Small intestine (tissue), 7 donors: Measurements from ENCODE around the gene ACOX3. TPM values are rescaled to one million over a fixed set of nuclear protein-coding genes. Genes with fewer than 3 reads are reported as not detected.
"Not testable (repeated sequence)": the region's sequence is repeated elsewhere in the genome, so short reads cannot be mapped to it uniquely, and the experiment has no call there.

Experiments
- DNase-seq, 2 donors: peaks; one replicate each; pipeline versions ENCODE4 v3.0.0 to v3.0.0-alpha.2; 2013
- FAIRE-seq: peaks from 2 replicates; lab custom pipeline; 2012; peaks lifted over from hg19 to GRCh38; lab: Jason Lieb, UNC
- H3K27ac ChIP-seq, 3 donors: one replicate each; pipeline ENCODE4 v1.5.1; 2013; ENCODE audit warnings: low read length in 2 of 3, mild to moderate bottlenecking in 2 of 3, control low read depth in 1 of 3, inconsistent platforms in 1 of 3, low read depth in 1 of 3, moderate library complexity in 1 of 3
- H3K27me3 ChIP-seq, 3 donors: one replicate each; pipeline ENCODE4 v1.6.1; 2013; ENCODE audit warnings: low read length in 3 of 3, inconsistent platforms in 1 of 3; ENCODE audit not compliant: control insufficient read depth in 3 of 3, insufficient read depth in 3 of 3
- H3K36me3 ChIP-seq, 3 donors: one replicate each; pipeline ENCODE4 v1.6.1; 2013; ENCODE audit warnings: low read length in 3 of 3, inconsistent platforms in 1 of 3, low read depth in 1 of 3, mild to moderate bottlenecking in 1 of 3, moderate library complexity in 1 of 3; ENCODE audit not compliant: control insufficient read depth in 3 of 3, insufficient read depth in 2 of 3
- H3K4me1 ChIP-seq, 3 donors: one replicate each; pipeline ENCODE4 v1.6.1; 2013; ENCODE audit warnings: low read length in 2 of 3, inconsistent platforms in 1 of 3, low read depth in 1 of 3, mild to moderate bottlenecking in 1 of 3, moderate library complexity in 1 of 3; ENCODE audit not compliant: control insufficient read depth in 3 of 3, insufficient read depth in 2 of 3
- H3K4me3 ChIP-seq, 3 donors: one replicate each; pipeline ENCODE4 v1.5.1; 2013; ENCODE audit warnings: low read length in 3 of 3, control low read depth in 1 of 3, inconsistent platforms in 1 of 3, low read depth in 1 of 3, mild to moderate bottlenecking in 1 of 3, moderate library complexity in 1 of 3
- H3K9me3 ChIP-seq, 2 donors: one replicate each; pipeline ENCODE4 v1.6.1; 2013; ENCODE audit warnings: low read depth in 1 of 2, low read length in 1 of 2; ENCODE audit not compliant: control insufficient read depth in 2 of 2, insufficient read depth in 1 of 2
- WGBS, 3 donors: extraction: QIAGEN DNeasy Blood & Tissue Kit; methylation state at CpG; one replicate each; pipeline ENCODE4 v1.1.7; 2013; 5-methylcytosine and 5-hydroxymethylcytosine counted together
- polyA plus RNA-seq, 4 donors: library from polyadenylated mRNA; stranded (reverse) in 3 of 4; unstranded in 1 of 4; fragments of 200-250 nt in 3 of 4; fragments of 120-200 nt in 1 of 4; gene quantifications; one replicate each; pipeline versions ENCODE4 v1.2.1 to v1.2.3, GENCODE V29; 2013
- donor health status: healthy with polysubstance abuse.
- donor health status: control.
- donor health status: control.
- donor health status: Bipolar disorder and iron deficiency.
- donor health status: healthy.

Gene ACOX3
- polyA plus RNA-seq, 4 donors: 15.2 to 31.1 (median 23.6) TPM

GRCh38 chr4:8420151-8420550, 20.4 kb downstream of the ACOX3 start:
- FAIRE-seq, H3K27ac ChIP-seq, DNase-seq, H3K9me3 ChIP-seq, H3K4me1 ChIP-seq, H3K4me3 ChIP-seq, H3K27me3 ChIP-seq: not testable (repeated sequence)
- H3K36me3 ChIP-seq: peaks cover 0 to 25% (median 2%) of the 10 kb centered on the region in 3 donors

GRCh38 chr4:8419222-8420041, 21.1 kb downstream of the ACOX3 start:
- H3K4me3 ChIP-seq: no peak overlapping the region
- no peaks in the 10 kb centered on the region for H3K27me3 ChIP-seq
- 77 to 90% (median 80%) methylated on average over 12 of the region's 12 CpGs for WGBS, 3 donors
- no peaks in the 10 kb centered on the region for H3K4me1 ChIP-seq
- no peak for DNase-seq
- H3K9me3 ChIP-seq: no peaks in the 10 kb centered on the region
- no peak overlapping the region for H3K27ac ChIP-seq
- no peak for FAIRE-seq
- H3K36me3 ChIP-seq: peaks cover 0 to 30% (median 8%) of the 10 kb centered on the region in 3 donors

DNA sequence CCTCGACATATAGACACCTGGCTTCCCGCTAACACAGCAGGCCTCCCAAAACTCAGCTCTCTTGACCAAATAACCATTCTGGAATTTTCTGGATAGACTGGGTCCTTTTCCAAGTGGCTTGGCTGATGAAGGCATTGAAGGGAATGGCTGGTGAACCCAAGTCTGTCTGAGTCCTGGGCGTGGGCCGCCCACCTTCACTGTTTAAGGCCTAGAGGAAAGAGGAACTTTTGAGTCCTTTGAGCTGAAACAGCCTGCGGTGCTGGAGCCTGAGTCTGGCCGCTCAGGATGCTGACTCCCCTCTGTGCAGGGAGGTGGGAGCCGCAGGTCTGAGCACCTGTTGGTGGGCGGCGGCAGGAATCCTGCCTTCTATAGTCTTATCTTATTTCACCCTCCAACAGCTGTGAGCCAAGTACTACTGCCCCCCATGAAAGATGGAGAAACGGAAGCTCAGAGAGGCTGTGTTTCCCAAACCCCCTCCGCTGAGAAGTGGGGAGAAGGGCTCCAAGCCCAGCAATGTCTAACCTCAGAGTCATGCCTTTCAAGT, 23.4 kb downstream of the ACOX3 start:
- Histone ChIP-seq H3K9me3 (no peaks in the 10 kb centered on the region), H3K36me3 (peaks cover 0 to 43% (median 12%) of the 10 kb centered on the region in 3 donors), H3K4me3 (no peak overlapping the region), H3K27me3 (no peaks in the 10 kb centered on the region), H3K27ac (no peak overlapping the region), H3K4me1 (no peaks in the 10 kb centered on the region)
- no peak for DNase-seq
- FAIRE-seq: no peak
- WGBS, 3 donors: 85 to 88% (median 86%) methylated on average over 11 of the region's 11 CpGs

DNA sequence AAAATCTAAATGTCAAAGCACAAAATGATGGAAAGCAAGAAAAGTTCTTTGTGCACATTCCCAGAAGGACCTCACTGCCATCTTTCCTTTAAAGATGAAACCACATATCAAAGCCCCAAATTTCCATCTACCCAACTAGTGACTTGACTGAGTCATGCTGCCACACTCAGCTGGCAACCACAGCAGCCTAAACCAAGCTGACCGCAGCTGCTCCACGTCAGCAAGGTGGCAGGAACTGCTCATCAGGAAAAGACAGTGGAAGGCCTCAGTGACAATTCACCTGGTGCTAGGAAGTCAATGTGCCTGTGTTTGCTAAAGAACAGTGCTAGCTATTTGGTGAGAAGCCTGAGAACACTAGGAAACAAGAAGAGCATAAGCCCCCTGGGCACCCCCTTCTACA, 26.1 kb downstream of the ACOX3 start:
- no peaks in the 10 kb centered on the region for H3K4me1 ChIP-seq
- DNase-seq: no peak
- 71 to 86% (median 85%) methylated on average over 2 of the region's 2 CpGs for WGBS, 3 donors
- peaks cover 0 to 62% (median 15%) of the 10 kb centered on the region in 3 donors for H3K36me3 ChIP-seq
- no peaks in the 10 kb centered on the region for H3K27me3 ChIP-seq
- H3K9me3 ChIP-seq: no peaks in the 10 kb centered on the region
- no peak overlapping the region for H3K27ac ChIP-seq
- no peak for FAIRE-seq
- no peak overlapping the region for H3K4me3 ChIP-seq

GRCh38 chr4:8412288-8412687, 28.2 kb downstream of the ACOX3 start:
- no peaks in the 10 kb centered on the region for H3K27me3 ChIP-seq
- FAIRE-seq (no peak), DNase-seq (no peak)
- no peaks in the 10 kb centered on the region for H3K9me3 ChIP-seq
- no peak overlapping the region for H3K4me3 ChIP-seq
- peaks cover 0 to 80% (median 15%) of the 10 kb centered on the region in 3 donors for H3K36me3 ChIP-seq
- 94 to 96% (median 94%) methylated on average over 5 of the region's 5 CpGs for WGBS, 3 donors
- H3K27ac ChIP-seq: no peak overlapping the region
- no peaks in the 10 kb centered on the region for H3K4me1 ChIP-seq

GRCh38 chr4:8411351-8412180, 29.0 kb downstream of the ACOX3 start:
- FAIRE-seq (no peak), DNase-seq (no peak)
- H3K4me1 ChIP-seq: no peaks in the 10 kb centered on the region
- 85 to 91% (median 89%) methylated on average over 13 of the region's 13 CpGs for WGBS, 3 donors
- H3K27me3 ChIP-seq: no peaks in the 10 kb centered on the region
- H3K9me3 ChIP-seq: no peaks in the 10 kb centered on the region
- H3K4me3 ChIP-seq: no peak overlapping the region
- peaks cover 0 to 74% (median 15%) of the 10 kb centered on the region in 3 donors for H3K36me3 ChIP-seq
- H3K27ac ChIP-seq: no peak overlapping the region

DNA sequence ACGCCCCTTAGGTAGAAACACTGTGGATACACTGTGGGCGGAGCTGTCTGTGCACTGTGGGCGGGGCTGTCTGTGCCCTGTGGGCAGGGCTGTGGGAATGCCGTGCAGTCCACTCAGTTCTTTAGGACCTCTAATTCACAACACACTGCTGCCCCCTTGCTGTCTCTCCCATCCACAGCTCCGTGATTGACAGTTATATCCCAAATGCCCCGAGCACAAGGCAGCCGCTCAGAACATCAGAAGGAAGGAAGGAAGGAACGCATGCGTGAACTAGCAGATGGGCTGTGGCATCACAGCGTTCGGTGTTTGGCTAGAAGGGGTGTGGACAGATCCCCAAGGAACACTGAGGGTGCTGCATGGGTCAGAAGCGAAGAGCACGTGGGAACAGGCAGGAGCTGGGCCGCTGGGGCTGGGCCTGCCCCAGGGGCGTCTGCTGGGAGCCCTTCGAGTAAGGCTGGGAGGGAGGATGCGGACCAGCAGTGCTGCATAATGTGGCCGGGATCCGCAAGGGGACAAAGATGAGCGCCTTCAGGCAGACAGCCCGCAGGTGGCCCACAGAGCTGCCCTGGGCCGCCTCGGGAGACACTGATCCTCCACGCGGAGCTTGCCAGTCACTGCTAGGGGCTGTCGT, 29.8 kb downstream of the ACOX3 start:
- WGBS, 3 donors: 68 to 85% (median 83%) methylated on average over 26 of the region's 26 CpGs
- DNase-seq (peak; percentile 52 to 71), FAIRE-seq (no peak)
- Histone ChIP-seq H3K27ac (no peak overlapping the region), H3K36me3 (peaks cover 6 to 74% (median 13%) of the 10 kb centered on the region in 3 donors), H3K9me3 (no peaks in the 10 kb centered on the region), H3K4me3 (no peak overlapping the region), H3K27me3 (no peaks in the 10 kb centered on the region), H3K4me1 (no peaks in the 10 kb centered on the region)

GRCh38 chr4:8410066-8410625, 30.4 kb downstream of the ACOX3 start:
- FAIRE-seq: no peak
- Histone ChIP-seq H3K4me3 (no peak overlapping the region), H3K9me3 (no peaks in the 10 kb centered on the region), H3K27me3 (no peaks in the 10 kb centered on the region), H3K36me3 (peaks cover 8 to 76% (median 13%) of the 10 kb centered on the region in 3 donors), H3K27ac (no peak overlapping the region), H3K4me1 (no peaks in the 10 kb centered on the region)
- DNase-seq: no peak
- WGBS, 3 donors: 80 to 91% (median 83%) methylated on average over 9 of the region's 9 CpGs
